Esophagus mucosa (tissue), 1 donor: ENCODE data around the gene CHCHD4. TPM values are rescaled to one million over a fixed set of nuclear protein-coding genes. Genes with fewer than 3 reads are reported as not detected.
A peak's percentile ranks its signal among the peaks of the same experiment; 100 is the strongest.
"Not testable (repeated sequence)": the region's sequence is repeated elsewhere in the genome, so short reads cannot be mapped to it uniquely, and the experiment has no call there.

Experiments
- ATAC-seq: fragments of 200-7000 bp; cut with Tn5 transposase; one replicate; pipeline ENCODE4 v1.9.1; 2020
- total RNA-seq: library from RNA; stranded (reverse); gene quantifications from one replicate; pipeline ENCODE4 v1.2.4, GENCODE V29; 2023
- donor health status: DM: yes; HTN: yes; CAD: no.

CHCHD4 gene
- total RNA-seq, 1 donor from 2014 or later: 13.0 TPM

GRCh38 chr3:14119651-14120050 lies 5.0 kb downstream of the CHCHD4 start:
- ATAC-seq: no peak

GRCh38 chr3:14118400-14119381 lies 6.0 kb downstream of the CHCHD4 start:
- ATAC-seq: peak; percentile 6

GRCh38 chr3:14117468-14118399 lies 6.9 kb downstream of the CHCHD4 start:
- ATAC-seq: no peak

- ATAC-seq: no peak
These were observed 10.6 kb downstream of the CHCHD4 start for GRCh38 chr3:14113965-14114635.

GRCh38 chr3:14110699-14111098 lies 14.0 kb downstream of the CHCHD4 start:
- peak; percentile 18 for ATAC-seq

GRCh38 chr3:14109821-14110220 lies 14.8 kb downstream of the CHCHD4 start:
- ATAC-seq: not testable (repeated sequence)

GRCh38 chr3:14097616-14098391 lies 26.9 kb downstream of the CHCHD4 start:
- ATAC-seq: no peak

GRCh38 chr3:14096742-14097141 lies 27.9 kb downstream of the CHCHD4 start:
- no peak for ATAC-seq

GRCh38 chr3:14093831-14094230 lies 30.8 kb downstream of the CHCHD4 start:
- ATAC-seq: peak; percentile 93

GRCh38 chr3:14092464-14092863 lies 32.2 kb downstream of the CHCHD4 start:
- no peak for ATAC-seq

- ATAC-seq: not testable (repeated sequence)
These were observed 32.7 kb downstream of the CHCHD4 start for GRCh38 chr3:14091959-14092358.

GRCh38 chr3:14087461-14087860 lies 37.2 kb downstream of the CHCHD4 start:
- ATAC-seq: not testable (repeated sequence)

GRCh38 chr3:14082108-14082657 lies 42.5 kb downstream of the CHCHD4 start:
- ATAC-seq: no peak

- peak; percentile 75 for ATAC-seq
These were observed 47.4 kb downstream of the CHCHD4 start for GRCh38 chr3:14077310-14077709.

- not testable (repeated sequence) for ATAC-seq
These were observed 49.4 kb downstream of the CHCHD4 start for GRCh38 chr3:14075233-14075632.

GRCh38 chr3:14064910-14065309 lies 59.8 kb downstream of the CHCHD4 start:
- no peak for ATAC-seq

GRCh38 chr3:14063152-14063551 lies 61.5 kb downstream of the CHCHD4 start:
- no peak for ATAC-seq
